ENCODE results near the gene TFEC.

DNA sequence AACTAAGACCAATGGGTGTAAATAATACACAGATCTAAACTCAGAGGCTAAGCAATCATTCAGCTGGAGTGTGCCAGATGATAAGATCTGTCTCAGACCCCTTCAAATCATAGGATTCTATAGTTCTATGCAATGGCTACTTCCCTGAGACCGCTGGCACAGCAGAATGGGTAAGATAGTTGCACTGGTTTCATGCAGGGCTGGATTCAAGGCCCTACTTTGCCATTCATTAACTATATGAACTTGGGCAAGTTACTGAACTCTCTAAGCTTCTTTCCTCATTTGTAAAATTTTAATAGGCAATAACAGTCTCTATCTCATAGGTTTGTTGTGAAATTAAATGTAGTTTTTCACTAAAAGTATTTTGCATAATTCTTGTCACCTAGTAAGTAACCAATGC, 62.0 kb downstream of the TFEC start:
- TF ChIP-seq, protein P1, sequence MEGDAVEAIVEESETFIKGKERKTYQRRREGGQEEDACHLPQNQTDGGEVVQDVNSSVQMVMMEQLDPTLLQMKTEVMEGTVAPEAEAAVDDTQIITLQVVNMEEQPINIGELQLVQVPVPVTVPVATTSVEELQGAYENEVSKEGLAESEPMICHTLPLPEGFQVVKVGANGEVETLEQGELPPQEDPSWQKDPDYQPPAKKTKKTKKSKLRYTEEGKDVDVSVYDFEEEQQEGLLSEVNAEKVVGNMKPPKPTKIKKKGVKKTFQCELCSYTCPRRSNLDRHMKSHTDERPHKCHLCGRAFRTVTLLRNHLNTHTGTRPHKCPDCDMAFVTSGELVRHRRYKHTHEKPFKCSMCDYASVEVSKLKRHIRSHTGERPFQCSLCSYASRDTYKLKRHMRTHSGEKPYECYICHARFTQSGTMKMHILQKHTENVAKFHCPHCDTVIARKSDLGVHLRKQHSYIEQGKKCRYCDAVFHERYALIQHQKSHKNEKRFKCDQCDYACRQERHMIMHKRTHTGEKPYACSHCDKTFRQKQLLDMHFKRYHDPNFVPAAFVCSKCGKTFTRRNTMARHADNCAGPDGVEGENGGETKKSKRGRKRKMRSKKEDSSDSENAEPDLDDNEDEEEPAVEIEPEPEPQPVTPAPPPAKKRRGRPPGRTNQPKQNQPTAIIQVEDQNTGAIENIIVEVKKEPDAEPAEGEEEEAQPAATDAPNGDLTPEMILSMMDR (conservative IDR thresholded peaks at IDR 0.05 in 1 of 2, IDR thresholded peaks at IDR 0.05 in 1 of 2; ENCODE audit: extremely low read depth in 1 of 2, insufficient read depth in 1 of 2, low read depth in 1 of 2, low read length in 2 of 2): no peak
- no peak for TF ChIP-seq EZH2 (IDR thresholded peaks at IDR 0.05; ENCODE audit: borderline replicate concordance, low read length)

Data from mammary epithelial cell (primary cell).